ENCODE data around the gene JAKMIP3.

The JAKMIP3 gene

DNA sequence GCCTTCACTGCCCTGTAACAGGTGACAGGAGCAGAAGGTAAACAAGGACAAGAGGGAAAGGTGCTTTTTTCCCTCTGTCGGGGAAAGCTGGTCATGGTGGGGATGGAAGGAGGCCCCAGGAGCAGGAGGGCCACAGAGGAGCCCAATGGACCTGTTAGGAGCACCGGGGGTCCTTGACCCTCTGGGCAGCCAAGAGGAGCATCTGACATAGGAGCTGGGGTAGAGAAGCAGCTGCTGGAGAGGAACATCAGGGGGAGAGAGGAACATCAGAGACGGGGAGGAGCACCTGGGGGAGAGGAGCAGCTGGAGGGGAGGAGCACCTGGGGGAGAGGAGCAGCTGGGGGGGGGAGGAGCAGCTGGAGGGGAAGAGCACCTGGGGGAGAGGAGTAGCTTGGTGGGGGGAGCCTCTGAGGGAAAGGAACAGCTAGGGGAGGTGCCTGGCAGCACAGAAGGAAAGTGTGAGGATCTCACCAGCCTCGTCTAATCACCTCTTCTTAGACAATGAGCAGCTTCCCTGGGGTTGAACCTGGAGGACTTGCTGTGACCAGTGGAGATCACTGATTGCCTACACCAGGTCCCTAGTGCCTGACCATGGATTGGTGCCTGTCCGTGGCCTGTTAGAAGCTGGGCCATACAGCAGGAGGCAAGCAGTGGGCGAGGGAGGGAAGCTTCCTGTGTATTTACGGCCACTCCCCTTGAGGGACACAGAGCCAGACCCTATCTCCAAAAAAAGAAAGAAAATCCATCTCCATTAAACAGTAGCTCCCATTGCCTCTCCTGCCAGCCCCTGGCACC is 37.6 kb downstream of the JAKMIP3 start:
- no peak for TF ChIP-seq EZH2phosphoT487 (IDR thresholded peaks at IDR 0.05; ENCODE audit: low read depth)
- TF ChIP-seq, protein P1, sequence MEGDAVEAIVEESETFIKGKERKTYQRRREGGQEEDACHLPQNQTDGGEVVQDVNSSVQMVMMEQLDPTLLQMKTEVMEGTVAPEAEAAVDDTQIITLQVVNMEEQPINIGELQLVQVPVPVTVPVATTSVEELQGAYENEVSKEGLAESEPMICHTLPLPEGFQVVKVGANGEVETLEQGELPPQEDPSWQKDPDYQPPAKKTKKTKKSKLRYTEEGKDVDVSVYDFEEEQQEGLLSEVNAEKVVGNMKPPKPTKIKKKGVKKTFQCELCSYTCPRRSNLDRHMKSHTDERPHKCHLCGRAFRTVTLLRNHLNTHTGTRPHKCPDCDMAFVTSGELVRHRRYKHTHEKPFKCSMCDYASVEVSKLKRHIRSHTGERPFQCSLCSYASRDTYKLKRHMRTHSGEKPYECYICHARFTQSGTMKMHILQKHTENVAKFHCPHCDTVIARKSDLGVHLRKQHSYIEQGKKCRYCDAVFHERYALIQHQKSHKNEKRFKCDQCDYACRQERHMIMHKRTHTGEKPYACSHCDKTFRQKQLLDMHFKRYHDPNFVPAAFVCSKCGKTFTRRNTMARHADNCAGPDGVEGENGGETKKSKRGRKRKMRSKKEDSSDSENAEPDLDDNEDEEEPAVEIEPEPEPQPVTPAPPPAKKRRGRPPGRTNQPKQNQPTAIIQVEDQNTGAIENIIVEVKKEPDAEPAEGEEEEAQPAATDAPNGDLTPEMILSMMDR (IDR thresholded peaks at IDR 0.05; ENCODE audit: low read depth, low read length): no peak
- Histone ChIP-seq H3K27me3 (ENCODE audit: low read depth, low read length) (no peaks in the 10 kb centered on the region), H3K4me2 (ENCODE audit: low read length) (no peak overlapping the region), H3K4me1 (ENCODE audit: low read length) (no peaks in the 10 kb centered on the region), H3K79me2 (ENCODE audit: low read length) (no peaks in the 10 kb centered on the region), H2AFZ (ENCODE audit: low read depth, low read length) (no peak overlapping the region), H3K9me3 (ENCODE audit: insufficient read depth, low read length) (no peaks in the 10 kb centered on the region), H4K20me1 (ENCODE audit: insufficient read depth, low read length) (no peaks in the 10 kb centered on the region), H3K36me3 (replicated peaks; ENCODE audit: low read depth, low read length) (no peaks in the 10 kb centered on the region), H3K4me3 (ENCODE audit: low read length) (no peak overlapping the region), H3K27ac (ENCODE audit: low read length) (no peak overlapping the region), H3K9ac (ENCODE audit: low read length) (no peak overlapping the region)

DNA sequence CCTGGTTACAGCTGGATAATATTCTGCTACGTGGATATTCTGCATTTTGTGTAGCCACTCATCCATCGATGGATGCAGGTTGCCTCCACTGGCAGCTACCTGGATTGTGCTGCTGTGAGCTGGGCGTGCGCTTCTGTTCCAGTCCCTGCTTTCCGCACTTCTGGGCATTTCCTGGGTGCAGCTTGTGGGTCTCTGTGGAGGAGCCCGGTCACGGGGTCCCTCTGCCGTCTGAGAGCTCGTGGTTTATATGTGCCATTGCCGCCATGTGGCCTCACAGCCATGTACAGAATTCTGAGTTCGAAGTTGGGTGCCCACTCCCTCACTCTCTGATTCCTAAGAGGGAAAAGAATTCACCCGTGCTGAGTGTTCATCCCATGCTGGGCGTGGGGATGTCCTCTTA is 38.3 kb downstream of the JAKMIP3 start:
- no peaks in the 10 kb centered on the region for H3K27me3 ChIP-seq (ENCODE audit: low read depth, low read length)
- H3K9me3 ChIP-seq (ENCODE audit: insufficient read depth, low read length): no peaks in the 10 kb centered on the region
- no peak overlapping the region for H2AFZ ChIP-seq (ENCODE audit: low read depth, low read length)
- no peaks in the 10 kb centered on the region for H3K36me3 ChIP-seq (replicated peaks; ENCODE audit: low read depth, low read length)
- no peak for TF ChIP-seq EZH2phosphoT487 (IDR thresholded peaks at IDR 0.05; ENCODE audit: low read depth)
- TF ChIP-seq, protein P1 (IDR thresholded peaks at IDR 0.05; ENCODE audit: low read depth, low read length): no peak
- H3K4me1 ChIP-seq (ENCODE audit: low read length): no peaks in the 10 kb centered on the region
- no peak overlapping the region for H3K4me2 ChIP-seq (ENCODE audit: low read length)
- no peak overlapping the region for H3K9ac ChIP-seq (ENCODE audit: low read length)
- no peak overlapping the region for H3K4me3 ChIP-seq (ENCODE audit: low read length)
- no peaks in the 10 kb centered on the region for H3K79me2 ChIP-seq (ENCODE audit: low read length)
- no peaks in the 10 kb centered on the region for H4K20me1 ChIP-seq (ENCODE audit: insufficient read depth, low read length)
- H3K27ac ChIP-seq (ENCODE audit: low read length): no peak overlapping the region

DNA sequence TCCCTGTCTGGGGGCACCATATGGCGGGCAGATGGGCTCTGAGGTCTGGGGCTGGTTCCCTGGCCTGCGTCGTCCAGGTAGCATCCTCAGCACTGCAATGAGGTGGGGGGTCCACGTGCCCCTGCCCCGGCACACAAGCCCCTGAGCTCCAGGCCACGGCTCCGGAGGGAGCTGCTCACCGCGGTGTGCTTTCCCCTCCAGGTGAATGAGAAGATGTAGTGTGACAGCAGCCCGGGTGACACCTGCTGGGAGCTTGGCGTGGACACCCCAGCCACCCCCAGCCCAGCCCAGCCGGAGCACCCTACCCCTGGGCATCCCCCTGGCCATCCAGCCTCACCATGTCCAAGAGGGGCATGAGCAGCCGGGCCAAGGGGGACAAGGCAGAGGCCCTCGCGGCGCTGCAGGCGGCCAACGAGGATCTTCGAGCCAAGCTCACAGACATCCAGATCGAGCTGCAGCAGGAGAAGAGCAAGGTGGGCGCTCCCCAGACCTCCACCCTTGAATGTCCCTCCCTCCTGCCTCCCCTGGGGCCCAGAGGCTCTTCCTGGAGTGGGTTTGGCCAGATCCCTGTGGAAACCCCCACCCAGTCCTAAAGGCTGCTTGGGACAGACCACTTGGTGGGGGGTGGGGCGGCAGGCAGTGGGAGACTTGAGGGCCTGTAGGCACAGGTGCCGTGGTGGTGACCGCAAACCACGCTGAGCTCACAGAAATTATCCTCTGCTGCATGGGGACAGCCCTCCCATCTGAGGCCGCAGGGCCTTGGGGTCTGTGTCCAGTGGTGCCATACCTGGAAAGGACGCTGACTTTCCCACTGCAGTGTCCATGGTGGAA is 38.9 kb downstream of the JAKMIP3 start:
- no peak overlapping the region for H2AFZ ChIP-seq (ENCODE audit: low read depth, low read length)
- no peaks in the 10 kb centered on the region for H3K27me3 ChIP-seq (ENCODE audit: low read depth, low read length)
- H3K4me1 ChIP-seq (ENCODE audit: low read length): no peaks in the 10 kb centered on the region
- H3K9ac ChIP-seq (ENCODE audit: low read length): no peak overlapping the region
- H3K36me3 ChIP-seq (replicated peaks; ENCODE audit: low read depth, low read length): no peaks in the 10 kb centered on the region
- TF ChIP-seq, protein P1 (IDR thresholded peaks at IDR 0.05; ENCODE audit: low read depth, low read length): no peak
- no peak for TF ChIP-seq EZH2phosphoT487 (IDR thresholded peaks at IDR 0.05; ENCODE audit: low read depth)
- H3K27ac ChIP-seq (ENCODE audit: low read length): no peak overlapping the region
- H3K9me3 ChIP-seq (ENCODE audit: insufficient read depth, low read length): no peaks in the 10 kb centered on the region
- no peaks in the 10 kb centered on the region for H3K79me2 ChIP-seq (ENCODE audit: low read length)
- H3K4me3 ChIP-seq (ENCODE audit: low read length): no peak overlapping the region
- H3K4me2 ChIP-seq (ENCODE audit: low read length): no peak overlapping the region
- no peaks in the 10 kb centered on the region for H4K20me1 ChIP-seq (ENCODE audit: insufficient read depth, low read length)

DNA sequence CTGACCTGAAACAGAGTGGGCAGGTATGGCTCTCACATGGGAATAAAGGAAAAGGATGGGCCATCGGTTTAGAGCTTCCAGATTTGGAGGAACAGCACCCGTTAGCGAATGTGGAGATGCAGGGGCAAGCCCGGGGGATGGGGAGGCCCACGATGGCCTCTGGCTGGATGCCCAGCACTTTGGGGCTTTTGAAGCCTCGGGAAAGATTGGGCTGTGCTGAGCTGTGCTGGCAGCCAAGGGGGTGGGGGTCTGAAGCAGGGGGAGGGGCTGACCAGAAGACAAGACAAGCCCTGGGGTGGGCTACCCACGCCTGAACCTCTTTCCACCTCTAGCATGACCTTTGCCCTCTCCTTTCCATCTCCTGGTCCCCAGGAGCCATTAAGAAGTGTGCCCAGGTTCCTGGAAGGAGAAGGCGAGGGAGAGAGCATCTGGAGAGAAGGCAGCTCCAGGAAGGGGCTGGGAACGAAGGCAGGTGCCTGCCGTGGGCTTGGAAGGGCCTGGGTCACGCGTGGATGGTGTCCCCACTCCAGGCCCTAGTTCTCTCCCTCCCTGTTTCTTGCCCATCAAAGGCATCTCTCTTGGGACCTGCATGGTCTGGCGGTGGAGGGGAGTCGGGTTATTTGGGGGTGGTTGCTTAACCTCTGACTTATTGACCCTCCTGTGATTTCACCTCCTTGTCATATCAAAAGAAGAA is 39.7 kb downstream of the JAKMIP3 start:
- no peak overlapping the region for H3K4me2 ChIP-seq (ENCODE audit: low read length)
- H3K9ac ChIP-seq (ENCODE audit: low read length): no peak overlapping the region
- no peaks in the 10 kb centered on the region for H3K27me3 ChIP-seq (ENCODE audit: low read depth, low read length)
- TF ChIP-seq EZH2phosphoT487 (IDR thresholded peaks at IDR 0.05; ENCODE audit: low read depth): no peak
- TF ChIP-seq, protein P1 (IDR thresholded peaks at IDR 0.05; ENCODE audit: low read depth, low read length): no peak
- H3K36me3 ChIP-seq (replicated peaks; ENCODE audit: low read depth, low read length): no peaks in the 10 kb centered on the region
- no peak overlapping the region for H2AFZ ChIP-seq (ENCODE audit: low read depth, low read length)
- H4K20me1 ChIP-seq (ENCODE audit: insufficient read depth, low read length): no peaks in the 10 kb centered on the region
- H3K79me2 ChIP-seq (ENCODE audit: low read length): no peaks in the 10 kb centered on the region
- H3K27ac ChIP-seq (ENCODE audit: low read length): no peak overlapping the region
- H3K4me3 ChIP-seq (ENCODE audit: low read length): no peak overlapping the region
- no peaks in the 10 kb centered on the region for H3K9me3 ChIP-seq (ENCODE audit: insufficient read depth, low read length)
- H3K4me1 ChIP-seq (ENCODE audit: low read length): no peaks in the 10 kb centered on the region
